ENCODE results near the gene ZNF398.

- TF ChIP-seq CTCF (IDR thresholded peaks at IDR 0.05) (no peak), EZH2phosphoT487 (IDR thresholded peaks at IDR 0.05) (no peak), EZH2 (IDR thresholded peaks at IDR 0.05) (no peak)
Observed at GRCh38 chr7:149207324-149208035, 60.2 kb downstream of the ZNF398 start.
